DND-41 (cell line): ENCODE measurements around the gene MTTP.

Experiments
- EZH2 ChIP-seq: IDR thresholded peaks from 3 replicates; pipeline ENCODE4 v1.6.1; 2012; ENCODE audit warnings: borderline replicate concordance, low read depth, mild to moderate bottlenecking, moderate library complexity, low read length, inconsistent platforms; ENCODE audit not compliant: severe bottlenecking
- TF ChIP-seq, protein P1 (sequence below): IDR thresholded peaks from 2 replicates; pipeline ENCODE4 v1.5.1; 2012; ENCODE audit warnings: borderline replicate concordance, low read length, moderate library complexity, mild to moderate bottlenecking; ENCODE audit not compliant: poor library complexity, severe bottlenecking; ENCODE audit errors: extremely low read depth

DNA sequence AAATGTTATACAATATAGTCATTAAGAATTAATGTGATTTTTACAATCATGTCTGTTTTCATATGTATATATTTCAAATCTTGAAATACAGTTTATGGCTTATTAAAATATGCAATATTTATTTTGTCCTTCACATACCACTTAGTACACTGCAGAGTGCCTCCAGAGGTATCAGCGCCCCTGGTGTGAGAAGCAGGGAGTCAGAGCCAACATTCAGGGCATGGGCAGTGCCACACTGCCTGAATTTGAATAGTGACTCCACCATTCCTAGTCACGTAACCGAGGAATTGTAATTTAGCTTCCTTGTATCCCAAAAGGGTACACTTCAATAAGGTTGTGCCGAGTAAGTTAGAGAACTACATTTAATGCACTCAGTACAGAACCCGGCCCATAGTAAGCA lies 87.3 kb downstream of the MTTP start:
- TF ChIP-seq, protein P1, sequence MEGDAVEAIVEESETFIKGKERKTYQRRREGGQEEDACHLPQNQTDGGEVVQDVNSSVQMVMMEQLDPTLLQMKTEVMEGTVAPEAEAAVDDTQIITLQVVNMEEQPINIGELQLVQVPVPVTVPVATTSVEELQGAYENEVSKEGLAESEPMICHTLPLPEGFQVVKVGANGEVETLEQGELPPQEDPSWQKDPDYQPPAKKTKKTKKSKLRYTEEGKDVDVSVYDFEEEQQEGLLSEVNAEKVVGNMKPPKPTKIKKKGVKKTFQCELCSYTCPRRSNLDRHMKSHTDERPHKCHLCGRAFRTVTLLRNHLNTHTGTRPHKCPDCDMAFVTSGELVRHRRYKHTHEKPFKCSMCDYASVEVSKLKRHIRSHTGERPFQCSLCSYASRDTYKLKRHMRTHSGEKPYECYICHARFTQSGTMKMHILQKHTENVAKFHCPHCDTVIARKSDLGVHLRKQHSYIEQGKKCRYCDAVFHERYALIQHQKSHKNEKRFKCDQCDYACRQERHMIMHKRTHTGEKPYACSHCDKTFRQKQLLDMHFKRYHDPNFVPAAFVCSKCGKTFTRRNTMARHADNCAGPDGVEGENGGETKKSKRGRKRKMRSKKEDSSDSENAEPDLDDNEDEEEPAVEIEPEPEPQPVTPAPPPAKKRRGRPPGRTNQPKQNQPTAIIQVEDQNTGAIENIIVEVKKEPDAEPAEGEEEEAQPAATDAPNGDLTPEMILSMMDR: no peak
- TF ChIP-seq EZH2: no peak
